ENCODE measurements around the gene NUMBL. TPM values are rescaled to one million over a fixed set of nuclear protein-coding genes. Genes with fewer than 3 reads are reported as not detected.

The NUMBL gene
- total and polyA plus RNA-seq, 2 of the 13 experiments (the other 11 are each of a cell fraction or from before 2014, with no cell fraction given): 0.49 to 2.3 TPM

DNA sequence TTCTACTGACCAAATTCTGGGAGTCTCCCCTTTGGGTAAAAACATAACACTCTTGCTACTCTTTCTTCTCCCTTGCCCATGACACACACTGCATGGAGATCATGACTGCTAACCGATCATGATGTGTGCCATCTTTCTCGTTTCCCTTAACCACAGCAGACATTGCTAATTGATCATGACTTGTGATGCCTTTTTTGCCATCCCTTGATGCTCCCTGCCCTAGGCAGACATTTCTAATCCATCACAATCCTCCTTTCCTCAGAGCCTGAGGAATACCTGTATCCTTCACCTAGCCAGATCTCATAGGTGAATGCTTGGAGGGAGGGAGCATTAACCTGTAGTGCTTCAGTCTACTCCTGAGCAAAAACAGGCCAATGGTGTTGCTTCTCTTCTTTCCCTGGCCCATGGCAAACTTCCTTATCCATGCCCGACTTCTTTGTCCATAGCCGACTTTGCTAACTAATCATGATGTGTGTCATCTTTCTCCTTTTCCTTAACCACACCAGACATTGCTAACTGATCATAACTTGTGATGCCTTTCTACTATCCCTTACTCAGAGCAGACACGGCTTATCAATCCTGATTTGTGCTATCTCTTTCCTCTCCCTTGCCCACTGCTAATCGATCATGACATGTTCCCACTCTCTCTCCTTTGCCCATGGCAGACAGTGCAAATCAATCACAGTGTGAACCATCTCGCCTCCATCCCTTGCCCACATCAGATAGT lies 17.7 kb downstream of the NUMBL start:
- ChIA-PET CTCF (ENCODE audit: low intra/inter-chr PET ratio, low total read pairs) (no interaction called here), POLR2A (interaction anchor here (0.6 kb wide), 1 partner anchor 34 kb away, joined by 3 read pairs; no protein-coding TSS in a partner anchor)
- in situ Hi-C loops (cut with HindIII; ENCODE audit: extremely low pct_ligation_motif_present, low pct_unique_long_range_greater_than_20kb): loop anchor here (25.0 kb wide), 1 partner anchor 465 kb away; no protein-coding TSS in a partner anchor
- Histone ChIP-seq H3K79me2 (ENCODE audit: insufficient read depth, low read length) (no peaks in the 10 kb centered on the region), H3K27me3 (ENCODE audit: control insufficient read depth in 1 of 2, insufficient read depth in 2 of 2, low read length in 2 of 2) (no peaks in the 10 kb centered on the region), H3K9ac (ENCODE audit: insufficient read depth, low read depth, low read length) (no peak overlapping the region), H2AFZ (ENCODE audit: low read length) (no peak overlapping the region), H3K27ac (ENCODE audit: extremely low read length, insufficient read depth, low read length) (no peak overlapping the region), H3K9me3 (ENCODE audit: low read length) (no peaks in the 10 kb centered on the region; the same call in 1 of the 2 replicates), H4K20me1 (ENCODE audit: insufficient read depth, low read length) (no peaks in the 10 kb centered on the region), H3K36me3 (replicated peaks in 1 of 2; ENCODE audit: control insufficient read depth in 1 of 2, insufficient read depth in 2 of 2, low read length in 2 of 2) (no peaks in the 10 kb centered on the region), H3K4me2 (ENCODE audit: low read depth, low read length) (no peak overlapping the region), H3K4me3 (replicated peaks in 1 of 3; ENCODE audit: insufficient read depth in 1 of 3, low read depth in 2 of 3, low read length in 3 of 3) (no peak overlapping the region), H3K4me1 (ENCODE audit: insufficient read depth, low read length) (no peaks in the 10 kb centered on the region)
- intact Hi-C loops (cut with micrococcal nuclease; ENCODE audit: unreplicated experiment): no loop called here
- no peak for DNase-seq (ENCODE audit: low spot score)
- ATAC-seq: no peak
- no peak for TF ChIP-seq KLF15 (CRISPR knock-in tag; IDR thresholded peaks at IDR 0.05; ENCODE audit: borderline replicate concordance)
- no peak for TF ChIP-seq DNMT3B (CRISPR knock-in tag; conservative IDR thresholded peaks at IDR 0.05)
- TF ChIP-seq MAZ (IDR thresholded peaks at IDR 0.05; ENCODE audit: borderline replicate concordance, low read depth, low read length): no peak
- no peak for TF ChIP-seq MAZ (CRISPR knock-in tag; IDR thresholded peaks at IDR 0.05; ENCODE audit: low read depth)
- TF ChIP-seq JUNB (CRISPR knock-in tag; IDR thresholded peaks at IDR 0.05; ENCODE audit: borderline replicate concordance): no peak
- TF ChIP-seq ZNF33B (CRISPR knock-in tag; IDR thresholded peaks at IDR 0.05): no peak
- TF ChIP-seq, protein P1, sequence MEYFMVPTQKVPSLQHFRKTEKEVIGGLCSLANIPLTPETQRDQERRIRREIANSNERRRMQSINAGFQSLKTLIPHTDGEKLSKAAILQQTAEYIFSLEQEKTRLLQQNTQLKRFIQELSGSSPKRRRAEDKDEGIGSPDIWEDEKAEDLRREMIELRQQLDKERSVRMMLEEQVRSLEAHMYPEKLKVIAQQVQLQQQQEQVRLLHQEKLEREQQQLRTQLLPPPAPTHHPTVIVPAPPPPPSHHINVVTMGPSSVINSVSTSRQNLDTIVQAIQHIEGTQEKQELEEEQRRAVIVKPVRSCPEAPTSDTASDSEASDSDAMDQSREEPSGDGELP (IDR thresholded peaks at IDR 0.05; ENCODE audit: borderline replicate concordance, low read depth): no peak
- TF ChIP-seq ZMYM4 (CRISPR knock-in tag; IDR thresholded peaks at IDR 0.05): no peak
- TF ChIP-seq ERF (CRISPR knock-in tag; IDR thresholded peaks at IDR 0.05): no peak
- no peak for TF ChIP-seq ELF1 (CRISPR knock-in tag; IDR thresholded peaks at IDR 0.05)
- no peak for TF ChIP-seq ZNF644 (CRISPR knock-in tag; IDR thresholded peaks at IDR 0.05; ENCODE audit: low read depth)
- TF ChIP-seq FOXA1 (IDR thresholded peaks at IDR 0.05): no peak
- TF ChIP-seq FOXA1 (CRISPR knock-in tag; IDR thresholded peaks at IDR 0.05): no peak
- TF ChIP-seq HMGA1 (CRISPR knock-in tag; conservative IDR thresholded peaks at IDR 0.05): no peak
- no peak for TF ChIP-seq ARHGAP35 (CRISPR knock-in tag; IDR thresholded peaks at IDR 0.05; ENCODE audit: borderline replicate concordance)
- TF ChIP-seq ZKSCAN1 (IDR thresholded peaks at IDR 0.05; ENCODE audit: low read length): no peak
- no peak for TF ChIP-seq SAP130 (CRISPR knock-in tag; IDR thresholded peaks at IDR 0.05; ENCODE audit: low read depth)
- no TSS peak for BruUV-seq (replicated peaks)
- FAIRE-seq: no peak
- whole genome bisulfite sequencing (ENCODE audit: low lambda C conversion rate): 88% methylated on average over 7 of the region's 7 CpGs

Measured in HepG2 (cell line).